ENCODE measurements around the gene BLOC1S4.
"Not testable (repeated sequence)": the region's sequence is repeated elsewhere in the genome, so short reads cannot be mapped to it uniquely, and the experiment has no call there.

The BLOC1S4 gene

GRCh38 chr4:6719611-6720179 is 3.7 kb downstream of the BLOC1S4 start:
- no peak for DNase-seq

DNA sequence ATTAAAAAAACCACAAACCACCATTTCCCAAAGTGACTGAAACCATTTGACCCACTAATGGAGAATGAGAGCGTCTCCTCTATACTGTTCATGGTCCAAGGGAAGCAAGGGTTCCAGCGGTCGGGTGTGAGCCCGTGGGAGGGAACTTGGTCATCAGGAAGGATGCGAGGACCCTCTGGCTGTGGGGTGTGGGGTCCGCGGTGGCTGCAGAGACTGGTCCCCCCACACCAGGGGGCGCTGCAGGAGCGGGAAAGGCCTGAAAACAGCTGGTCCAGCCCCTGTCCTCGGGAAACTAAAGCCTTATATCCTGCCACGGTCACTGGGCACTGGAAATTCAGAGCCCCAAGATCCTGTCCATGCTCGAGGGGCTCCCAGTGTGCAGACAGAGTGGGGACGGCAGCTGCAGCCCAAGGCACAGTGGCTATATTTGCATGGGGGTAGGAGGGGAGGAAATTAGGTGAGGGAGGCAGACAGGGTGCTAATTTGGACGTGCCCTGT is 4.3 kb downstream of the BLOC1S4 start:
- peak; percentile 77 to 80 for DNase-seq

- DNase-seq: no peak
These were observed 5.1 kb downstream of the BLOC1S4 start for GRCh38 chr4:6721121-6721520.

GRCh38 chr4:6722891-6723290 is 6.9 kb downstream of the BLOC1S4 start:
- DNase-seq: no peak

DNA sequence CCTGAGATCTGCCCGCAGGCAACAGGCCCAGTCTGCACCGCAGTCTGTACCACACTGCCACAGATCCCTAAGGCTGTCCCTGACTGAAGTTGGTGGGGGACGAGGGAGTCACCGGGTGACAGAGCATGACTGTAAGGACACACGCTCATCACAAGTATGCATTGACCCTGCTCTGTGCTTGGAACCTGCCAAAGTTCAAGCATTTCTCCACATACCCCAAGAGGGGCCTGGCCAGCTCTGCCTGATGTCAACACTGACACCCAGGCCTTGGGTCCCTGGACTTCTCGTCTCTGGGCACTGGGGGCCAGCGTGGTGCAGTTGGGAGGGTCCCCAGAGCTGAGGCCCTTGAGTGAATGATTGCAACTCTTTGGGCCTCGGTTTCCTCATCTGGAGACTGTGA is 7.9 kb downstream of the BLOC1S4 start:
- no peak for DNase-seq

- DNase-seq: no peak
These were observed 8.6 kb downstream of the BLOC1S4 start for GRCh38 chr4:6724421-6725111.

GRCh38 chr4:6725427-6725961 is 9.5 kb downstream of the BLOC1S4 start:
- not testable (repeated sequence) for DNase-seq

DNA sequence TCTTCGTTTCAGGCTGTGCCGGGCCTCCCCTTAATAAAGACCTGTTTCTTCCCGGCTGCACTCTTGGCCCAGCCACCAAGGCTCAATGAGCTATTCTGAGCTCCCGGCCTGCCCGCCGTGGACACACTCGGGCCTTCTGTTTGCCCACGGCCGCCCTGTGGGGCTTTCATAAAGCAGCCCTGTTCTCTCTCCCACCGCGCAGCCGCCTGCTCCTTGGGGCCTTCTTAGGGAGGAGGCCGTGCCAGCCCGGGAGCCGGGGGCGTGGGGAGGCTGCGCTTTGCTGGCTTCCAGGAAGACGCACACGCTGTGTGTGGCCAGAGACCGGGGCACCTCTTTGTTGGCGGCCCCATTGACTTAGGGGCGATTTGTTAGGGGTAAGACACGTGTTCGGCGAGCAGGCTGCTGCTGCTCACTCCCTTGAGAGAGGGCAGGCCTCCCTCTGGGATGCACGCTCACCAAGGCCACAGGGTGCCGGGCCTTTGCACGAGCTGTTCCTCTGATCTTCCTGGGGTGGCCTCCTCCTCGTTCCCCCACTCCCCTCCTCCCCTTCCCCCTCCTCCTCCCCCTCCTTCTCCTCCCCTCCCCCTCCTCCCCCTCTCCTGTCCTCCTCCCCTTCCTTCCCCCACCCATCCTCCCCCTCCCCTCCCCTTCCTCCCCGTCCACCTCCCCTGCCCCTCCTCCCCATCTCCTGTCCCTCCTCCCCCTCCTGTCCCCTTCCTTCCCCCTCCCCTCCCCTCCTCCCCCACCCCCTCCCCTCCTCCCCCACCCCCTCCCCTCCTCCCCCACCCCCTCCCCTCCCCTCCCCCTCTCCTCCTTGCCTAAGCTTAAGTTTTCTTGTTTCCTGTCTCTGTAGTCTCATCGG is 11.3 kb downstream of the BLOC1S4 start:
- DNase-seq: no peak

- no peak for DNase-seq
These were observed 11.9 kb downstream of the BLOC1S4 start for GRCh38 chr4:6727943-6728250.

DNA sequence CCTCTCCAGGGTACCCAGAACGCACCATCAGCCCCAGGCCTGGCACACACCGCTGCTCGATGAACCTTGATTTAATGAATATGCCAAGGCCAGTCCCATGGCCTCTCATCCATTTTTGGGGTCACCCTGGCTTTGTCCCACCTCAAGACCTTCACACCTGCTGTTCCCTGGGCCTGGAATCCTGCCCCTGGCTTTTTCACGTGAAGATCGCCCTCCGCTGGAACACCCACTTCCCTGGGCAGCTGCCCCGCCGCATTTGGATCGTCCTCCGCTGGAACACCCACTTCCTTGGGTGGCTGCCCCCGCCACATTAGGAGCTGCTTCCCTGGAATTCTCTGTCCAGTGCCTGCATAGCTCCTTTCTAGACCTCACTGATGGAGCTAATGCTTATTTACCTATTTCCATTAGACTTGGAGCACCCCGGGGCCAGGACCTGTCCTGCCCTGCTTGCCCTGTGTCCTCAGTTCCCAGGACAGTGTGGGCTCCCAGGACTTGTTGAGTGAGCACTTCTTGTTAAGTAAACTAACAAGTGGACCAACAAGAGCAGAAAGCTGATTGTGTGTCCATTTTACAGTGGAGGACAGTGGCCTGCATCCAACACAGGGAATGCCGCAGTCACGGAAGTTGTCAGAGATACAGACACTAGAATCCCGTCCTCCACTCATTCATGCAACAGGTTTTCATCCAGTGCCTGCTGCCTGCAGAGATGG is 12.5 kb downstream of the BLOC1S4 start:
- DNase-seq: no peak

GRCh38 chr4:6730603-6731317 is 14.8 kb downstream of the BLOC1S4 start:
- no peak for DNase-seq

DNA sequence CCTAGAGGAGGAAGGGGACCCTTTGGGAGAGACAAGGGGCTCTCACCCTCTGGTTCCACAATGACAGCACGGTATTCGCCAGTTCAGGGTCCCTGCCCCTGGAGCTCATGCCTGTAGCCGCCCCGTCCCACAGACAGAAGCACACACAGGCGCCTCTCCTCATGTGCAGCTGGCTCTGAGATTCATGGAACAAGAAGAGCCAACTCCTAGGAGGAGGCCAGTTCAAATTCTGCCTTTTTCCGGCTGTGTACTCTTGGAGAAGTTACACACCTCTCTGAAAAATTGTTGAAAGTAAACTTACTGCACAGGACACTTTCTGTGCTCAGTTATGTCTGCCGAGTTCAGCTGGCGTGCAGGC is 15.3 kb downstream of the BLOC1S4 start:
- no peak for DNase-seq

DNA sequence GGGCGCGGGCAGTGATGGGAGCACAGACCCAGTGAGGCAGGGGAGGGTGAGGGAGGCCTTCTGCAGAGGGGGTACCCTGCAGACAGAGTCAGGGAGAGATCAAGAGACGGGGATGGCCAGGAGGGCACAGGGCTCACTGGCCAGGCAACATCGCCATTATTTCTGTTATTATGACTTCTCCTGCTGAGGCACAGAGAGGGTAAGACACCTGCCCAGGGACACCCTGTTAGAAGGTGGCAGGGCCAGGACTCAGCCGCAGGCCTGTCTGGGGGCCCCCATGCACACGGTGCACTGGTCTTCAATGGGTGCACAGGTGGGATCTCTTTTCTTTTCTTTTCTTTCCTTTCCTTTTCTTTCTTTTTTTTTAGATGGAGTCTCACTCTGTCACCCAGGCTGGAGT is 15.8 kb downstream of the BLOC1S4 start:
- no peak for DNase-seq

DNA sequence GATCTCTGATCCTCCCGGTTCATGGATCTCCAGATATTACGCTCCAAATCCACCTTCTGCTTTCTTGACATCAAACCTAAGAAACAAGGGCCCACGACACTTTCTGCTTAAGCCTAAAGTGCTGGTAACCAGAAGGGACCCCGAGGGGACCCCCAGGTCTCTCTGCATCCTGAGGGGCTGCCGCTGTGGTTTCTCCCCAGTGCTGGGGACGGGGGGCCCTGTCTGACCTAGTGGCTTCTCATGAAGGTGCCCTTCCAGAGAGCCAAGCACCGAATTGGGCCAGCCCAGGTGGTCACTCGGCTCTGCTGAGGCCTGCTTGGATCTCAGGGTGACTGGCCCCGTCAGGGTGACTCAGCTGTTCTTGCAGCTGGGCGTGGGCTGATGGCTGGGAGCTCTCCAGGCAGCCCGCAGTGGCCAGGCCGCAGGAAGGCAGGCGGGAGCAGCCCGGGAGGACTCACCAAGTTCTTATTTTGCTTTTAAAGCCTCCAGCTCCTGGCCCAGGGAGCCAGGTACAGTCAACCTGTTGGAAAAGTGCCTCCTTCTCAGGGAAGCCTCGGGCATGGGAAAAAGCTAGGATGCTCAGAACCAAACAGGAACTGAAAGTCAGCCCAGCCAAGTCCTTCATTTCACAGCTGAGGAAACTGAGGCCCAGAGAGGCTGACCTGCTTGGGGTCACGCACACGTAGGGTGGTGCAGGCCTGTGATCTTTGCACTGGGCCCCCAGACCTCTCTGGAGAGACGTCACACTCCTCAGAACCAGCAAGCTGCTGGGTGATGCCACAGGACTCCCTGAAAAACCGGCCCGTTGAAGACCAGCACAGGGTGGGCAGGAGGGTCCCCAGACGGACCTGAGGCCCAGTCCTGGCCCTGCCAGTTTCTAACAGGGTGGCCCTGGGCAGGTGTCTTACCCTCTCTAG is 16.7 kb downstream of the BLOC1S4 start:
- DNase-seq: peak in 1 of 2 donors; percentile 24

- DNase-seq: no peak
These were observed 17.6 kb downstream of the BLOC1S4 start for GRCh38 chr4:6733358-6734164.

- DNase-seq: no peak
These were observed 18.3 kb downstream of the BLOC1S4 start for GRCh38 chr4:6734165-6734786.

DNA sequence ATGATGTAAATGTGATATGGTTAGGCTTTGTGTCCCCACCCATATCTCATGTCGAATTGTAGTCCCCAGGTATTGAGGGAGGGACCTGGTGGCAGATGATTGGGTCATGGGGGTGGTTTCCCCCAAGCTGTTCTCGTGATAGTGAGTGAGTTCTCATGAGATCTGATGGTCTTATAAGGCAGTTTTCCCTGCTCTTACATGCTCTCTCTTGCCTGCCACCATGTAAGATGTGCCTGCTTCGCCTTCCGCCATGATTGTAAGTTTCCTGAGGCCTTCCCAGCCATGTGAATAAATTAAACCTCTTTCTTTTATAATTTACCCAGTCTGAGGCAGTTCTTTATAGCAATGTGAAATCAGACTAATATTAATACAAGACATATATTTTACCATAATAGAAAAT is 23.9 kb downstream of the BLOC1S4 start:
- DNase-seq: no peak

DNA sequence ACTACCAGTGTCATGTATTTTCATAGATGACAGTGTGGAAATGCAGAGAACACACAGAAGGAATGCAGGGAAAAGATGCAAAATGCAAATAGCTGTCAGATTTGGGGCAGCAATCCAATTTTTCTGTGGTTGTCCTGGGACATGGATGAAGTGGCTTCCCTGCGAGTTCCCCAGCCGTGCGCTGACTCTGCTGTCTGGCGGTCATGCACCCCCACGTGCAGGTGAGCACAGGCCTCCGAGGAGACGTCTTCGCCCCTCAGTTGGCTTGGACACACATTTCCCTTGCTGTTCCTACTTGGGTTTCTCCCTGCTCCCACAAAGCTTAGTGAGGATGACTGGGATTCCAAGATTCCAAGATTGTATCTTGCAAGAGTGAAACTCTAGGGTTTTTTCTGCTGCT is 24.4 kb downstream of the BLOC1S4 start:
- DNase-seq: no peak

DNA sequence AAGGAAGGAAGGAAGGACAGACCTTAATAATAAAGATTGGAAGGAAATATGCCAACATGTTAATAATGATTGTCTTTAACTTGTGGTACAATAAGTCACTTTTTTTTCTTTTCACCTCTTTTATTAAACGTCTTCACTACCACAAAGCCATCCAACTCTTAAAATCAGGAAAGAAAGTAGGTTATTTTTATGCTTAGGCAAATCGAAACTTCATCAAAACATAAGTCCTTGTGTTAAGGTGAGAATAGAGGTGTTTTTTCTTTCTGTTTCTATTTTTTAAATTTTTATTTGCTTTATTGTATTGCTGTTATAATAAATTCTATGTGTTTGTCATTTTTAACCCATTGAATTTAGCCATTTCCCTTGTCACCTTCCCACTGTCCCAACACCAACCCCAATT is 26.5 kb downstream of the BLOC1S4 start:
- no peak for DNase-seq

DNA sequence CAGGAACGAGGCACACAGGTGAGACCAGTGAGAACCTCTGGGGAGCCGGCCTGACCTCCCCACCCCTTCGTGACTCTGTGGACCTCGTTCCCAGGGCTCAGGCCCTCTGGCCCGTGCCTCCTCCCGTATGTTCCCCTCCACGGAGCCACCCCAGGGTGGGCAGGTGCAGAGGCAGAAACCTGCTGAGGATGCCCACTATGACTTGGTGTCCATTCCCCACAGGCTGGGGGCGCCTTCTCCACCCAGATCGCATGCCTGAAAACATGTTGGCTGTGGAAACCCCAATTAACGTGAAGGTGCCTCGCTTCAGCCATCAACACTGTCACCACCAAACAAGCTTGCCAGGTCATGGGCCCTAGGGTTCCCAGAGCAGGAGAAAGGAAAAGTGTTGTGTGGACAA is 27.0 kb downstream of the BLOC1S4 start:
- DNase-seq: no peak
